NCI-H2196 treated with DMSO at 0.1 percent for 48 hours (cell line): ENCODE results near the gene IL20.
"Not testable (repeated sequence)": the region's sequence is repeated elsewhere in the genome, so short reads cannot be mapped to it uniquely, and the experiment has no call there.

Experiments used
- DNase-seq: peaks from one replicate; lab custom pipeline; 2025; ENCODE audit not compliant: unreplicated experiment; lab: John Stamatoyannopoulos, UW

The IL20 gene

DNA sequence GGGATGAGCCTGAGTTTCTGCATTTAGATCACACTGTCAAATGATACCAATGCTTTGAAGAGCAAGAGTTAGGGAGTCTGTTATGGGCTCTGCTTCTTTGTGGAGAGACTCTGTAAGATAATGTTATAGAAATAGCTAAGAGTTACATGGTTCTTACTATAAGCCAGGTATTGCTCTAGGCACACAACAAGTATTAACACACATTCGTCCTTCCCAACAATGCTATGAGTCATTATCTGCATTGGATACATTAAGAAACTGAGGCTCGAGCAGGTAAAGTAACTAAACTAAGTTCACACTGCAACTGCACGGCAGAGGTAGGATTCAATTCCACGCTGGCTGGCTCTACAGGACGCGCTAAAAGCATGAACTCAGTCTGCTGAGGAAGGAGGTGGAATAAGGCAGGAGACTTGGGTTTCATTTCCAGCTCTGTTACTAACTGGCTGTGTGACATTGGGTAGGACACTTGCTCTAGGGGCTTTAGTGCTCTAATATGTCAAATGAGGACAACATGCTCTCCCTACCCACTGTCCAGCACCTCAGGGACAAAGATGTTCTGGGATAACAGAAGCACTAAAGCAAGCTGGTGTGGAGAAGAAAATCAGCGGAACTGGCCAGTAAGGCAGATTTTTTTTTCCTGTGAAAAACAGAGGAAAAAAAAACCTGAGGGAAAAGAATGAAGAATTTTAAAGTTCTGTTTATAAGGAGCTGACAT is 23.7 kb upstream of the IL20 start:
- DNase-seq: no peak

DNA sequence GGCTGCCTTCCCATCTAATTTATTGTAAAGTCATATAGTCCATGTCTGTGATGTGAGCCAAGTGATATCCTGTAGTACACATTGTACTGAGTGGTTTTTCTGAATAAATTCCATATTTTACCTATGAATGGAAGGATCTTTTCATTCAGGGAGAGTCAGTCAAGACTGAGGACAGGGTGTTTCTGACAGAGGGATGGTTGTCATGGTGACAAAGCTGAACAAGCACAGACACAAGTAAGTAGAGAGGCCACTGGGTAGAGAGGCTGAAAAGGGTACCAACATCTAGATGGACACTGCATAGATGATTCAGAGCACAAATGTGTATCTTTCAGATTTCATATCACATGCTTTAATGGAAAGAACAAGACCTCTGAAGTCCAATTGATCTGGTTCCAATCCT is 22.6 kb upstream of the IL20 start:
- no peak for DNase-seq

DNA sequence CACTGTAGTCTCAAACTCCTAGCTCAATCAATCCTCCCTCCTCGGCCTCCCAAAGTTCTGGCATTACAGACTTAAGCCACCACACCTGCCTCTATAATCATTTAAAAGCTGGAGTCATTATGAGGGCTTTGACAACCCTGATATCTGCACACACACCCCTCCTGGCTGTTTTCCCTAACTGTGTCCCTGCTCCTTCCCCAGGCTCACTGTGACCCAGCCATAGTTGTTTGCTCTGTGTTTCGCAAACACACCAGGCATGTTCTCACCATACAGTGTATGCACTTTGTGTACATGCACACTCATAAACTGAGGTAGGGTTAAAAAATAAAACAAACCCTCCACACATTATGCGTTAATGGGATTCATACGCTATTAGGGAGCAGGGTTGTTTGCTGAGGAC is 21.8 kb upstream of the IL20 start:
- DNase-seq: no peak

DNA sequence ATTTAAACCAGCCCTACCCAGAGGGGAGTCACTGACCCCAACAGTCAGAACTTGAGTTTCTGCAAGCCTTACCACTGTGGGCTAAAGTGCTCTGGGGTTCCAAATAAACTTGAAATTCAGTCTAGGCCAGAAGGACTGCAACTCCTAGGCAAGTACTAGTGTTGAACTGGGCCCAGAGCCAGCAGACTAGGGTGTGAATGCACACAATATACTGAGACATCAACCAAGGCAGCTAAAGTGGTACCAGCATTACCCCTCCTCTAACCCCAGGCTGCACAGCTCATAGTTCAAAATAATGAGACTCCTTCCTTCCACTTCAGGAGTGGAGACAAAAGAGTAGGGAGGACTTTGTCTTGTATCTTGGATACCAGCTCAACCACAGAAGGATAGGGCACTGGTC is 18.9 kb upstream of the IL20 start:
- DNase-seq: no peak

DNA sequence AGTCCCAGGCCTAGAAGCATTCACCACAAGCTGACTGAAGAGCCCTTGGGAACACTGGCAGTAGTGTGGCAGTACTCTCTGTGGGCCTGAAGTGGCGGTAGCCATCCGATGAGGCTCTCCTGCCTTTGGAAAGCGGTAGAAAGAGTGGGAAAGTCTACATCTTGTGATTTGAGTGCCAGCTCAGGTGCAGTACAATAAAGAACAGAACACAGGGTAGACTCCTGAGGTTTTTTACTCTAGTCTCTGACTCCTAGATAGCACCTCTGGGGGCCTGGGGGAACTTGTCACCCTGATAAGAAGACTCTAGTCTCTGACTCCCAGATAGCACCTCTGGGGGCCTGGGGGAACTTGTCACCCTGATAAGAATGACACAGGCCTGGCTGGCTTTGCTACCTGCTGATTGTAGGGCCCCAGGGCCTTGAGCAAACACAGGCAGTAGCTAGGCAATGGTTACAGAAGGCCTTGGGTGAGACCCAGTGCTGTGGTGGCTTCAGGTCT is 18.0 kb upstream of the IL20 start:
- DNase-seq: no peak

DNA sequence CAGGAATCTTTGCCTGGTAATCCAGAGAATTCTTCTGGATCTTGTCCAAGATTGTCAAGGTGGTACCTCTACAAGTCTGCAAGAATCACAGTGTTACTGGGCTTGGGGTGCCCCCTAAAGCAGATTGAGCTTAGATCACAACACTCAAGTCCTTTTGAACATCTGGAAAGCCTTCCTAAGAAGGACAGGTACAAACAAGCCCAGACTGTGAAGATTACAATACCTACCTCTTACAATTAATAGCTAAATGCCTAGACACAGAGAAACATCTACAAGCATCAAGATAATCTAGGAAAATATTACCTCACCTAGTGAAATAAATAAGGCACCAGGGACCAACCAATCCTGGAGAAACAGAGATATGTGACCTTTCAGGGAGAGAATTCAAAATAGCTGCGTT is 17.5 kb upstream of the IL20 start:
- no peak for DNase-seq

DNA sequence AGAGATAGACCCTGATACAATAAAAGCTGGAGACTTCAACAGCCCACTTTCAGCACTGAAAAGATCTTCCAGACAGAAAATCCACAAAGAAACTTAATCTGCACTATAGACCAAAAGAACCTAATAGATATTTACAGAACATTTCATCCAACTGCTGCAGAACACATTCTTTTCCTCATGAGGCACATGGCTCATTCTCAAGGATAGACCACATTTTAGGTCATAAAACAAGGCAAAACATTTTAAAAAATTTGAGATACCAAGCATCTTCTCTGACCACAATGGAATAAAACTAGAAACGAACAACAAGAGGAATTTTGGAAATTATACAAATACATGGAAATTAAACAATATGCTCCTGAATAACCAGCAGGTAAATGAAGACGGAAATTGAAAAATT is 15.0 kb upstream of the IL20 start:
- no peak for DNase-seq

DNA sequence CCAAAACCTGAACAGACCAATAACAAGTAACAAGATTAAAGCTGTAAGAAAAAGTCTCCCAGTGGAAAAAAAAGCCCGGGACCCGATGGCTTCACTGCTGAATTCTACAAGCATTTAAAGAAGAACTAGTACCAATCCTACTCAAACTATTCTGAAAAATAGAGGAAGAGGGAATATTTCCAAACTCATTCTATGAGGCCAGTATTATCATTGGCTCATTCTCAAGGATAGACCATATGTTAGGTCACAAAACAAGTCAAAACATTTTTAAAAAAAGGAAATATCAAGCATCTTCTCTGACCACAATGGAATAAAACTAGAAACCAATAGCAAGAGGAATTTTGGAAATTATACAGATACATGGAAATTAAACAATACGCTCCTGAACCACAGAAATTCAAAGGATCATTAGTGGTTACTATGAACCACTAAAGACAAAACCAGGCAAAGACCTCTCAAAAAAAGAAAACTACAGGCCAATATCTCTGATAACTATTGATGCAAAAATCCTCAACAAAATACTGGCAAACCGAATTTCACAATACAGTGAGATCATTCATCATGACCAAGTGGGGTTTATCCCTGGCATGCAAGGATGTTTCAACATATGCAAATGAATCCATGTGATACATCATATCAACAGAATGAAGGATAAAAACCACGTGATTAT is 13.9 kb upstream of the IL20 start:
- no peak for DNase-seq

DNA sequence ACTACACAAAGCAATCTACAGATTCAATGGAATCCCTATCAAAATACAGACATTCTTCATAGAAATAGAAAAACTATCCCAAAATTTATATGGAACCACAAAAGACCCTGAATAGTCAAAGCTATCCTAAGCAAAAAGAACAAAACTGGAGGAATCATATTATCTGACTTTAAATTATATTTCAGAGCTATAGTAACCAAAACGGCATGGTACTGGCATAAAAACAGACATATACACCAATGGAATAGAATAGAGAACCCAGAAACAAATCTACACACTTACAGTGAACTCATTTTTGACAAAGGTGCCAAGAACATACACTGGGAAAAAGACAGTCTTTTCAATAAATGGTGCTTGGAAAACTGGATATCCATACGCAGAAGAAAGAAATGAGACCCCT is 12.8 kb upstream of the IL20 start:
- not testable (repeated sequence) for DNase-seq

DNA sequence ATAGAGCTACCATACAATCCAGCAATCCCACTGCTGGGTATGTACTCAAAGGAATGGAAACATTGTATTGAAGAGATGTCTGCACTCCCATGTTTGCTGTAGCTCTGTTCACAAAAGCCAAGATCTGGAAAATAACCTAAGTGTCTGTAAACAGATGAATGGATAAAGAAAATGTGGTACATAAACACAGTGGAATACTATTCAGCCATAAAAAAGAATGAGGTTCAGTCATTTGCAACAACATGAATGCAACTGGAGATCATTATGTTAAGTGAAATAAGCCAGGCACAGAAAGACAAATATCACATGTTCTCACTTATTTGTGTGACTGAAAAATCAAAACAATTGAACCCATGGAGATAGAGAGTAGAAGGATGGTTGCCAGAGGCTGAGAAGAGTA is 11.7 kb upstream of the IL20 start:
- DNase-seq: not testable (repeated sequence)

DNA sequence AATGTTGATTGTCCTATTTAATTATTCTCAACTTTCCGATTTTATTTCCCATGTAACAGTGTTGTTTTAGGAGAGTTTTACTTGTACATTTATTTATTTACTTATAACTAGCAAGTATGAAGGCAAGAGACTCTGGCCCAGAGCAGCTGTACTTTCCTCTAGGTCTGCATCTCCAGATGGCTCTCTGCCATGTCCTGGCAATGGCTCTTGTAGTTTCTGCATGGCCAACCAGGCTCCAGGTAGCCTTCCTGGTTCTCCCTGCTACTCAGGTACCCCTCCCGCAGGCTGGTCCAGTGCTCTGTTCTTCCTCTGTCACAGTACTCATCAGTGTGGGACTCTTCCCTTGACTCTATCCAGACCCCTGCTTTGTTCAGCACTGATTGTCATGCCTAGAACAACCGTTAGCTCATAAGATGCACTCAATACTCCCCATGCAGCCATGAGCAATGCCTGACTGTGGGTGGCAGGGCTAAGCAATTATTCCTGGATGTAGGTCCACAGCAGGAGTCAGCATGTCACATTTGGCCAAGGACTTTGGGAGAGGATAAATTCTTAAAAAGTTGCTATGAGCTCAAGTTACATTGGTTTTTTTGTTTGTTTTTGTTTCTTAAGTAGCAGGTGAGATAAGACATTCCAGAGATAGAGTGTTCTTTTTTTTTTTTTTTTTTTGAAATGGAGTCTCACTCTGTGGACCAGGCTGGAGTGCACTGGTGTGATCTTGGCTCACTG is 10.9 kb upstream of the IL20 start:
- DNase-seq: peak; percentile 43

DNA sequence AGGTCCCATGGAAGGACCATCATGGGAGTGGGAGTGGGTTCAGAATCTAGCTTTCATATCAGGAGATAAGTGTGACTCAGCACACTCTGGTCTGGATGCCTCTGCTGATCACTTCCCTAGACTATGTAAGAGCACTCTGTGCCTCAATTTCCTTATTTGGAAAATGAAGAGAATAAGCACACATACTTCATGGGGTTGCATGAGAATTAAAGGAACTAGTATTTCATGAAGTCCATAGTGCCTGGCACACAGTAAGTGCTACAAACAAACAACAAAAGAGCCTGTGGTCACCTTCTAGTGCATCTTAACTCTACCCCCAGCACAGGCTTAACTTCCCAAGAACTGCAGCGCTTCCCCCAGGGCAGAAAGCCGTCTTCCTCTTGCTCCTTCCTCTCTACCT is 9.6 kb upstream of the IL20 start:
- DNase-seq: no peak

DNA sequence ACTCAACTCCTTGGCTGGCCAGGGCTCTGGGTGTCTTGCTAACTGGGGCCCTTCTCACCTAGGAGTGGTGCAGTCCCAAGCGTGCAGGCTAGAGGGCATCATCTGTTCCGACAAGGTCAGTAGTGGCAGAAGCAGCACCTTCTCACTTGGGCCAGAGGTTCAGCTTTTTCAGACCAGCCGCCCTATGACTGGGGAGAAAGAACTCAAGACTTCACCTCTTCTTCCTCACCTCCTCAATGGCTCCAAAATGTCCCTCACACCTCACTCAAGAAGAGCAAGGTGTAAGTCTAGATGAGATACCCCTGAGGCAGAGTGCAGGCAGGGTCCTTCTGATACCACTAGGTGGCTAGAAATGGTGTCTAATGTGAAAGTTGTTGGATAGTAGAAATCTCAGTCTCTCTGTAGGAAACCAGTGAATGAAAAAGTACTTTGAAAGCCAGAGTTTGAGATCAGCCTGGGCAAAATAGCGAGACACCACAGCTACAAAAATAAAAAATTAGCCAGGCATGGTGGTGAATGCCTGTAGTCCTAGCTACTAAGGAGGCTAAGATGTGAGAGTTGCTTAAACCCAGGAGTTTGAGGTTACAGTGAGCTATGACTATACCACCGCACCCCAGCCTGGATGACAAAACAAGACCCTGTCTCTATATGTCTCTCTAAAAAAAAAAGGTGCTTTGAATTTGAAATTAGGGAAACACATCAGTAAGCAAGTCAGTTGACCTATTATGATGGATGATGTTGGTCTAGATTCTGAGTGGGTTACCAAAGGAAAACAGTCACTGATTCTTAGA is 8.6 kb upstream of the IL20 start:
- DNase-seq: no peak

DNA sequence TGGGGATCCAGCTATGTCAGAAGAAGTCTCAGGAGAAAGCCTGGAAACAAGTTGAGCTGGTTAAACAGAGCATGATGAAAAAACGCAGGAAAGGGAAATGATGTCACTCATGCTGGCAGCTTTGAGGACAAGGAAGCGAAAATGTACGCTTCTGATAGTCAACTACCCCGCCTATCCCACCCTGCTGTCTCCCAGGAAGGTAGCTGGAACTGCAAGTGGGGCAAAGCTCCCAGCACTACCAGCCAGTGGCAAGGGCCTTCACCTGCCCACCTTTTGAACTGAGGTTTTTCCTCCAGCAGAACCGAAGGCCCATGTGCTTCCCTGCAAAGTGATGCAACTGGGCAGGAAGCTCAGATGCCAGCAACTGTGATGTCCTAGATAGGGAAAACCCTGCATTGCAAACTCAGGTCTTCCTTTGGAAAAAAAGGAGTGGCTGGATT is 6.3 kb upstream of the IL20 start:
- DNase-seq: no peak

DNA sequence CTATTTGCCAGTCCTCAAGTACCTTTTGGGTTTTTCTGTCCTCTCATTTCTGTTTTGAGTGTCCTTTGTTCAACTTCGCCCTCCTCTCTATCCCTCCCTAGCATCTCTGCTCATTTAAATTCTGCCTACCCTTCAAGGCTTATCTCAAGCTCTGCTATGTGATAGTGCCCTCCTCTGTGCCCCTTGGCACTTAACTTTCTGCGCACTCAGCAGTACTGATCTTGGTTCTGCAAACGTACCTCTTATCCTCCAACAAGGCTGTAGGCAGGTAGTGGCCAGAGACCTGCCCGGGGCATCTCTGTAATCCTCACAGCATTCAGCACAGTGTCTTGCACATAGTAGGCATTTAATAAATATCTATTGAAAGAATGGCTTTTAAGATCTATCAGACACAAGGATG is 5.3 kb upstream of the IL20 start:
- no peak for DNase-seq

DNA sequence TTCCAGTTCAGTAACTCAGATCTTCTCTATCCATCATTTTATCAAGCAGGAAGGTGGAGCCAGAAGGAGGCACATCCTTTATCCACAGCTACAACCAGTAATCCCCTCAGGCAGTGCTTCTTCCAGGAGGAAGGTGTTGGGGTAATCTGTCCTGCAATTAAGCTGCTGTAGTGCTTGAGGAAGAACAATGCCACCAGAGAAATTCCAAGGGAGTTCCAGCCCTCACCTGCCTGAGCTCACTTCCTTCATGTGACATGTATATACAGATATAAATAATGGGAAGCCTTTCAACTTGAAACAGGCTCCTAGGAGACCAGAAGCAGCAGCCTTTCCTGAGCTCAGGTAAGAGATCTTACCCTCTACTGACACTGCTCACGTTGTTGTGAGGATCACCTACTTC is 2.2 kb upstream of the IL20 start:
- no peak for DNase-seq

DNA sequence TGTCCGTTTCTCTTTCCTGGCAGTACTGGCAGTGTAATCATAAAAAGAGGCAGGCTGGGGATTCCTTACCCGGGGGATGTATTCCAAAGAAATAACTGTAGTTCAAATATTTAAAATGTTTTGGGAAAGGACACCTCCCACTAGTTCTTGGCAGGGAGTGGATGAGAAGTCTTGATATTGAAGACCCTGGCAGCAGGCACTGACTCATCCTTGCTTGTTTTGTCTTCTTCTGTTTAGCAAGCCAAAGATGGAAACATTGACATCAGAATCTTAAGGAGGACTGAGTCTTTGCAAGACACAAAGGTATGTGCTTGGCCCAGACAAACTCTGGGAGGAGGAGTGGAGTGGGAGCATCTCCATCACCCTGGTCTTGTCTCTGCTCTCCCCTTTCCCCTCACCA is 639 bp downstream of the IL20 start:
- DNase-seq: no peak

DNA sequence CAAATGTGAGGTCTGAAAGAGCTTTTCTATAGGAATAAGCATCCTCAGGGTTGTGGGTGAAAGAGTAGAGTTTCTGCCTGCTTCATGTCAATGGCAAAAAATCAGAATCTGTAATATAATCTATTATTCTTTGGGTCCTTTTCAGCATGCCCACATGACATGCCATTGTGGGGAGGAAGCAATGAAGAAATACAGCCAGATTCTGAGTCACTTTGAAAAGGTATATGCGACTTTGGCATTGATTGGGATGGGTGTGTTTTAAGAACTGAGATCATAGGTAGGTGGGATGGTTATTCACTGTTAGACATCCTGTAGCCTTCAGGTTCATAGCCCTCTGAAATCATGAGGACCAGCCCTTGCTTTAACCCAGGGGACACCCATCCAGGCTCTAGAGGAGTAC is 1.8 kb downstream of the IL20 start:
- no peak for DNase-seq

DNA sequence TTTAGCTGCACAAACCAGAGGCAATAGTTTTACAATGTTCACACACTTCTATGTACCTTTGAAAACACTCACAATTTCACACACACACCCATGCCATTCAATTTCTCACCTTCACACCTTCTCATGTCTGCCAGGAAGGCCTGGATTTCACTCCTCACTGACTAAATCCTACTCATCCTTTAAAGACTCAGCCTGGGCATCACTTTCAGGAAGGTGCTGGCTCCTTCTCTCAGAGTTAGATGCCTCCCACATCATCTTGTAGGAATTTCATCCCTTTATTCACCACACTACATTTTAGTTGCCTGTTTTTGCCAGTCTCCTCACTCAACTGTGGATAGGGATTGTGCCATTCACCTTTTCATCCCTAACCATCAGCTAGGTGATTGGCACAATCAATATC is 2.3 kb downstream of the IL20 start:
- DNase-seq: no peak

DNA sequence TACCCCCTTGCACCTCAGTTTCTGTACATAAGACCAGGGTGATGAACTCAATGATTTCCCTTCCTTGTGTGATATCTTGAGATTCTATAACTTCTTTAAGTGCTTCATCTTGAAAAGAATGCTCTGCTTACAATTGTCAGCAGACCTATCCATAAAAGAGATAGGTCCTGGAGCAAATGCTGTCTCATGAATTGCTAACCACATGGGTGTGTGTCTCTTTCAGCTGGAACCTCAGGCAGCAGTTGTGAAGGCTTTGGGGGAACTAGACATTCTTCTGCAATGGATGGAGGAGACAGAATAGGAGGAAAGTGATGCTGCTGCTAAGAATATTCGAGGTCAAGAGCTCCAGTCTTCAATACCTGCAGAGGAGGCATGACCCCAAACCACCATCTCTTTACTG is 2.8 kb downstream of the IL20 start:
- no peak for DNase-seq

DNA sequence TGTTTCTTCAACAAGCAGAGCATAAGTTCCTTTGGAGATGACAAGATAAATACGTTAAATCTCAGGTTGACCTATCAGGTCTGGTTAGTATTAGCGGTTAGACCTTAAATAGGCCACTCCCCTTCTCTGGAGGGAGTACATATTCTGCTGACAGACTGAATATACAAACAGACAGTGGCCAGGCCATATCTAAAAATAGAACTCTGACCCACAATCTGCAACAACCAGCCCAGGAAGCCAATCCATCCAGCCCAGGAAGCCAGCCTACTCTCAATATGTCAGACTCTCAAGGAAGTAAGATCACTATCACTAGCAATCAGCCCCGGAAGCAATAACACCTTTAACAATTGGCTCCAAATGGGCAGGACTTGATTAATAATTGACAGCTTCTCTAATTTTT is 6.7 kb downstream of the IL20 start:
- no peak for DNase-seq
